GM23338 (cell line): ENCODE results near the gene WNT11. TPM values are rescaled to one million over a fixed set of nuclear protein-coding genes. Genes with fewer than 3 reads are reported as not detected.

Experiments used
- ATAC-seq: fragments of 200-7000 bp; cut with Tn5 transposase; 3 replicates; pipeline ENCODE4 v1.9.1; 2020
- DNase-seq: peaks from one replicate; pipeline ENCODE4 v3.0.0-alpha.2; 2015; ENCODE audit warnings: low spot score
- H2AFZ ChIP-seq: fragments of 200-600 bp; sonication (generic); 2 replicates; pipeline ENCODE4 v1.8.0; 2016; ENCODE audit warnings: antibody characterized with exemption, mild to moderate bottlenecking, moderate library complexity
- H3F3A ChIP-seq: fragments of 200-600 bp; sonication (generic); replicated peaks from 2 replicates; pipeline ENCODE4 v1.8.0; 2017; ENCODE audit warnings: antibody characterized with exemption, mixed run types, low read depth
- H3K27ac ChIP-seq: fragments of 200-600 bp; sonication (generic); 2 replicates; pipeline ENCODE4 v1.6.1; 2016; ENCODE audit warnings: low read depth
- H3K27me3 ChIP-seq: fragments of 200-600 bp; sonication (generic); 2 replicates; pipeline ENCODE4 v1.8.0; 2016; ENCODE audit warnings: mild to moderate bottlenecking, mixed run types, moderate library complexity; ENCODE audit not compliant: insufficient read depth
- H3K36me3 ChIP-seq: fragments of 200-600 bp; sonication (generic); 2 replicates; pipeline ENCODE4 v1.8.0; 2016; ENCODE audit warnings: mild to moderate bottlenecking; ENCODE audit not compliant: insufficient read depth
- H3K4me1 ChIP-seq: fragments of 200-600 bp; sonication (generic); 2 replicates; pipeline ENCODE4 v1.8.0; 2016; ENCODE audit warnings: mild to moderate bottlenecking, moderate library complexity; ENCODE audit not compliant: insufficient read depth
- H3K4me2 ChIP-seq: fragments of 200-600 bp; sonication (generic); 2 replicates; pipeline ENCODE4 v1.7.1; 2017; ENCODE audit warnings: mixed run types
- H3K4me3 ChIP-seq: fragments of 200-600 bp; sonication (generic); 2 replicates; pipeline ENCODE4 v1.6.1; 2016; ENCODE audit warnings: mixed run types
- H3K79me2 ChIP-seq: fragments of 200-600 bp; sonication (generic); replicated peaks from 2 replicates; pipeline ENCODE4 v1.8.0; 2017; ENCODE audit warnings: mild to moderate bottlenecking; ENCODE audit not compliant: insufficient read depth
- H3K9me2 ChIP-seq: fragments of 200-600 bp; sonication (generic); 2 replicates; pipeline ENCODE4 v1.8.0; 2017; ENCODE audit not compliant: insufficient read depth
- H4K20me1 ChIP-seq: fragments of 200-600 bp; sonication (generic); replicated peaks from 2 replicates; pipeline ENCODE4 v1.8.0; 2017; ENCODE audit warnings: mild to moderate bottlenecking; ENCODE audit not compliant: insufficient read depth
- H3K27ac Mint-ChIP-seq: 2 replicates; pipeline ENCODE4 v1.8.0; 2020; ENCODE audit warnings: inconsistent platforms, mild to moderate bottlenecking, moderate library complexity, mixed read lengths
- H3K27me3 Mint-ChIP-seq: 3 replicates; pipeline ENCODE4 v1.8.0; 2022; ENCODE audit warnings: low read depth, mild to moderate bottlenecking, moderate library complexity, mixed read lengths, inconsistent platforms; ENCODE audit not compliant: insufficient read depth, poor library complexity
- H3K36me3 Mint-ChIP-seq: 3 replicates; pipeline ENCODE4 v1.8.0; 2021; ENCODE audit warnings: low read depth, mild to moderate bottlenecking, inconsistent platforms, moderate library complexity, mixed read lengths
- H3K4me1 Mint-ChIP-seq: 3 replicates; pipeline ENCODE4 v1.8.0; 2020; ENCODE audit warnings: mild to moderate bottlenecking, inconsistent platforms, mixed read lengths
- H3K4me3 Mint-ChIP-seq: 3 replicates; pipeline ENCODE4 v1.8.0; 2021; ENCODE audit warnings: moderate library complexity, mild to moderate bottlenecking, inconsistent platforms, mixed read lengths
- H3K9me3 Mint-ChIP-seq: 3 replicates; pipeline ENCODE4 v1.8.0; 2020; ENCODE audit warnings: moderate library complexity, mild to moderate bottlenecking, inconsistent platforms, mixed read lengths
- CREB1 ChIP-seq: fragments of 250-450 bp; sonication (Bioruptor Pico); IDR thresholded peaks from 2 replicates; pipeline ENCODE4 v1.5.0; 2020; ENCODE audit warnings: low read depth, mild to moderate bottlenecking, moderate library complexity
- CTCF ChIP-seq, 2 experiments: fragments of 200-600 bp in 1 of 2; sonication (generic) in 1 of 2; conservative IDR thresholded peaks; 2 replicates each; pipeline versions ENCODE4 v1.5.1 to v1.6.1; 2016 to 2017; ENCODE audit warnings: antibody characterized with exemption in 2 of 2, low read depth in 2 of 2, mild to moderate bottlenecking in 2 of 2, moderate library complexity in 1 of 2
- ETS1 ChIP-seq: IDR thresholded peaks from 2 replicates; pipeline ENCODE4 v1.6.1; 2016; ENCODE audit warnings: antibody characterized with exemption
- EZH2 ChIP-seq: fragments of 200-600 bp; sonication (generic); IDR thresholded peaks from one replicate; pipeline ENCODE4 v1.8.0; 2017; ENCODE audit warnings: antibody characterized with exemption, mild to moderate bottlenecking, low read depth; ENCODE audit not compliant: unreplicated experiment
- EZH2phosphoT487 ChIP-seq: fragments of 200-600 bp; sonication (generic); IDR thresholded peaks from one replicate; pipeline ENCODE4 v1.8.1; 2018; ENCODE audit warnings: antibody characterized with exemption; ENCODE audit not compliant: unreplicated experiment
- JUNB ChIP-seq: IDR thresholded peaks from one replicate; pipeline ENCODE4 v1.6.1; 2016; ENCODE audit warnings: antibody characterized with exemption; ENCODE audit not compliant: unreplicated experiment
- NANOG ChIP-seq: IDR thresholded peaks from 2 replicates; pipeline ENCODE4 v1.6.1; 2016; ENCODE audit warnings: antibody characterized with exemption, borderline replicate concordance
- POLR2AphosphoS5 ChIP-seq: IDR thresholded peaks from 2 replicates; pipeline ENCODE4 v1.6.1; 2016; ENCODE audit warnings: antibody characterized with exemption, low read depth
- REST ChIP-seq: IDR thresholded peaks from one replicate; pipeline ENCODE4 v1.6.1; 2018; ENCODE audit warnings: antibody characterized with exemption; ENCODE audit not compliant: unreplicated experiment
- STAT1 ChIP-seq: IDR thresholded peaks from one replicate; pipeline ENCODE4 v1.6.1; 2016; ENCODE audit warnings: antibody characterized with exemption; ENCODE audit not compliant: unreplicated experiment
- ZNF114 ChIP-seq: fragments of 250-450 bp; sonication (Bioruptor Pico); IDR thresholded peaks from 2 replicates; pipeline ENCODE4 v1.5.0; 2020; ENCODE audit warnings: mild to moderate bottlenecking, moderate library complexity
- ZNF331 ChIP-seq: fragments of 250-450 bp; sonication (Bioruptor Pico); IDR thresholded peaks from 2 replicates; pipeline ENCODE4 v1.5.0; 2020; ENCODE audit warnings: low read depth, mild to moderate bottlenecking, moderate library complexity
- ZNF462 ChIP-seq: fragments of 250-450 bp; sonication (Bioruptor Pico); IDR thresholded peaks from 2 replicates; pipeline ENCODE4 v1.5.0; 2020; ENCODE audit warnings: mild to moderate bottlenecking, moderate library complexity
- polyA plus RNA-seq: library from polyadenylated mRNA; unstranded; fragments of >200 nt; fragmentation: Nextera tagmentation; extraction: Ambion mirVana; gene quantifications from 2 replicates; pipeline ENCODE4 v1.2.1, GENCODE V29; 2016
- total RNA-seq: library from RNA; depleted of rRNA; stranded (reverse); fragments of >200 nt; shearing (Covaris generic); gene quantifications from 2 replicates; pipeline ENCODE4 v1.2.3, GENCODE V29; 2014

The WNT11 gene
- total and polyA plus RNA-seq, 2 experiments from 2014 or later, result 0.44 to 0.56 TPM

DNA sequence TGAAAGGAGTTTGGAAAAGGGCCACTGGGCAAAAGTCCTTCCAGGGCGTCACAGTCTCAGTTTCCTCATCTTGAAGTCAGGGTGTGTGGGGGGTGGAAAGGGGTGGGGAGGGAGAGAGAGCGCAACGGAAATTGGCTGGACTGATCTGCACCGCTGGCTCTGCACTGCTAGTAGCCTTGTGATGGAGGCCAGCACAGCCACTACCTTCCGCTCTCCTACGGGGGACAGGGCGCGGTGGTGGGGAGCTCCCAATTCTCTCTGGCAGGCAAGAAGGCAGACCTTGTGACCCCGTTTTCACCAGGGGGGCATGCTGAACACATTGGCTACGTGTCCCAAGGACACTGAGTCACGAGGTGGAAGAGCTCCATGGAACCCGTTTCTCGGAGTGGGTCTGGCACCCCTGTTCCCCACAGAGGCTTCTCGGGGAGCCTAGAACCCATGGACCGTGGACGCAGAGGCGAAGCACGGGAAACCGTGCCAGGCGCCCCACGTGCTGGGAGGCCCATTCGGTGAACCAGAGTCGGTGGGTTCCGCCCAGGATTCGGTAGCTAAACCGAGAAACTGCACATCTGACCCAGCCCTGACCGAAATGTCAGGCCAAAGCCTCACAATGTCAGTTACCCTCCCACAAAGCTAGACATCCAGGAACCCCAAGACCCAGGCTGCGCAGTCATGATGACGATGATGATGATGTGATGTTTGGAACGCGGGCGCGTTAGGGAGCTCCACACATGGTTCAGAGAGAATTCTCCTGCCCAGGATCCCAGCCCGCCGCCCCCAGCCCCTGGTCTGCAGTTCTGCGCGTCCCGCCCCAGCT is 28.3 kb upstream of the WNT11 start:
- Histone ChIP-seq H3K4me3 (peak overlapping the region; percentile 100), H3K4me1 (peaks cover 5% of the 10 kb centered on the region; the same call in 1 of the 2 replicates), H4K20me1 (no peaks in the 10 kb centered on the region), H3K27me3 (no peaks in the 10 kb centered on the region), H3K4me2 (peak overlapping the region; percentile 95), H3K27ac (peak overlapping the region; percentile 88), H2AFZ (peak overlapping the region; percentile 99), H3K36me3 (no peaks in the 10 kb centered on the region), H3F3A (peaks cover 7% of the 10 kb centered on the region; the same call in 1 of the 2 replicates), H3K9me2 (no peaks in the 10 kb centered on the region), H3K79me2 (no peaks in the 10 kb centered on the region)
- H3K27me3 Mint-ChIP-seq, result peaks cover 30% of the 10 kb centered on the region
- ATAC-seq, result peak; percentile 22
- peaks cover 4% of the 10 kb centered on the region; the same call in 2 of the 3 replicates for H3K36me3 Mint-ChIP-seq
- DNase-seq, result peak; percentile 51
- H3K4me3 Mint-ChIP-seq, result peak overlapping the region; percentile 100
- TF ChIP-seq ZNF331 (CRISPR knock-in tag) (no peak), CTCF (conservative IDR thresholded peaks at IDR 0.05; ENCODE audit: low read depth in 2 of 2) (no peak), NANOG (no peak), ZNF114 (CRISPR knock-in tag) (no peak), ZNF462 (no peak), ETS1 (no peak), STAT1 (no peak), EZH2 (no peak), CREB1 (CRISPR knock-in tag) (no peak), POLR2AphosphoS5 (no peak), EZH2phosphoT487 (no peak), JUNB (no peak), REST (no peak)
- H3K9me3 Mint-ChIP-seq, result peaks cover 10% of the 10 kb centered on the region
- H3K4me1 Mint-ChIP-seq, result peaks cover 7% of the 10 kb centered on the region; the same call in 1 of the 3 replicates
- H3K27ac Mint-ChIP-seq, result peak overlapping the region; percentile 98
